Ascending aorta (tissue), 2 donors: Measurements from ENCODE around the gene VDAC1. TPM values are rescaled to one million over a fixed set of nuclear protein-coding genes. Genes with fewer than 3 reads are reported as not detected.
"Not testable (repeated sequence)": the region's sequence is repeated elsewhere in the genome, so short reads cannot be mapped to it uniquely, and the experiment has no call there.

Source experiments
- DNase-seq, 2 donors: peaks; one replicate each; pipeline ENCODE4 v3.0.0-alpha.2; 2019; ENCODE audit warnings: low spot score in 2 of 2
- H3K27ac ChIP-seq, 2 donors: fragments of 200-600 bp; sonication (generic); one replicate each; pipeline ENCODE4 v1.5.1; 2016 to 2017; ENCODE audit warnings: mild to moderate bottlenecking in 1 of 2
- H3K27me3 ChIP-seq: fragments of 200-600 bp; sonication (generic); one replicate; pipeline ENCODE4 v1.5.1; 2017
- H3K36me3 ChIP-seq, 2 donors: fragments of 200-600 bp; sonication (generic); one replicate each; pipeline ENCODE4 v1.5.1; 2016
- H3K4me1 ChIP-seq, 2 donors: fragments of 200-600 bp; sonication (generic); one replicate each; pipeline ENCODE4 v1.5.1; 2016 to 2017; ENCODE audit warnings: mild to moderate bottlenecking in 1 of 2
- H3K4me3 ChIP-seq, 2 donors: fragments of 200-600 bp; sonication (generic); one replicate each; pipeline ENCODE4 v1.5.1; 2016 to 2017; ENCODE audit warnings: mild to moderate bottlenecking in 1 of 2
- H3K9me3 ChIP-seq, 2 donors: fragments of 200-600 bp; sonication (generic); one replicate each; pipeline ENCODE4 v1.5.1; 2016
- CTCF ChIP-seq, 3 experiments: fragments of 200-600 bp in 2 of 3; fragments of 450-650 bp in 1 of 3; sonication (generic) in 2 of 3; IDR thresholded peaks; one replicate each; pipeline ENCODE4 v1.5.1; 2016 to 2019; ENCODE audit warnings: antibody characterized with exemption in 3 of 3, mild to moderate bottlenecking in 1 of 3, moderate library complexity in 1 of 3
- intact Hi-C: fragments of 100-400 bp; cut with DNase I; formaldehyde crosslinking; loops from one replicate; pipeline ENCODE4 v1.15.1; 2023
- total RNA-seq: library from RNA; depleted of rRNA; stranded (reverse); fragments of >200 nt; gene quantifications from one replicate; pipeline ENCODE4 v1.1.0, GENCODE V29; 2016

The VDAC1 gene
- total RNA-seq, 1 donor from 2014 or later = 50.2 TPM

GRCh38 chr5:133938039-133938821, 66.5 kb downstream of the VDAC1 start:
- Histone ChIP-seq H3K27ac (no peak overlapping the region), H3K36me3 (no peaks in the 10 kb centered on the region), H3K4me3 (no peak overlapping the region), H3K9me3 (no peaks in the 10 kb centered on the region), H3K27me3 (no peaks in the 10 kb centered on the region), H3K4me1 (peaks cover 0 to 9% of the 10 kb centered on the region in 2 donors)
- intact Hi-C loops = no loop called here
- no peak for TF ChIP-seq CTCF (IDR thresholded peaks at IDR 0.05)
- no peak for DNase-seq

GRCh38 chr5:133937628-133938027, 67.1 kb downstream of the VDAC1 start:
- H3K4me3 ChIP-seq, H3K27me3 ChIP-seq, H3K27ac ChIP-seq, DNase-seq, intact Hi-C loops, H3K36me3 ChIP-seq, H3K9me3 ChIP-seq: not testable (repeated sequence)
- peaks cover 0 to 11% of the 10 kb centered on the region in 2 donors for H3K4me1 ChIP-seq

- Histone ChIP-seq H3K36me3 (no peaks in the 10 kb centered on the region), H3K4me3 (no peak overlapping the region), H3K27me3 (no peaks in the 10 kb centered on the region), H3K4me1 (peaks cover 0 to 11% of the 10 kb centered on the region in 2 donors), H3K27ac (no peak overlapping the region), H3K9me3 (no peaks in the 10 kb centered on the region)
- no peak for TF ChIP-seq CTCF (IDR thresholded peaks at IDR 0.05)
- intact Hi-C loops = no loop called here
- no peak for DNase-seq
Observed at GRCh38 chr5:133936651-133937015, 68.1 kb downstream of the VDAC1 start.

GRCh38 chr5:133935991-133936650, 68.7 kb downstream of the VDAC1 start:
- peaks cover 0 to 11% of the 10 kb centered on the region in 2 donors for H3K4me1 ChIP-seq
- H3K27me3 ChIP-seq, H3K36me3 ChIP-seq, H3K27ac ChIP-seq, DNase-seq, H3K4me3 ChIP-seq, H3K9me3 ChIP-seq, intact Hi-C loops: not testable (repeated sequence)

GRCh38 chr5:133935667-133935940, 69.2 kb downstream of the VDAC1 start:
- H3K27ac ChIP-seq = no peak overlapping the region
- no peak overlapping the region for H3K4me3 ChIP-seq
- peaks cover under 1 to 12% of the 10 kb centered on the region in 2 donors for H3K4me1 ChIP-seq
- H3K9me3 ChIP-seq = no peaks in the 10 kb centered on the region
- no peaks in the 10 kb centered on the region for H3K27me3 ChIP-seq
- no peaks in the 10 kb centered on the region for H3K36me3 ChIP-seq
- intact Hi-C loops = no loop called here
- no peak for DNase-seq
- TF ChIP-seq CTCF (IDR thresholded peaks at IDR 0.05) = no peak

- peaks cover 4 to 16% of the 10 kb centered on the region in 2 donors for H3K4me1 ChIP-seq
- no peaks in the 10 kb centered on the region for H3K9me3 ChIP-seq
- no peak overlapping the region for H3K27ac ChIP-seq
- no peak overlapping the region for H3K4me3 ChIP-seq
- TF ChIP-seq CTCF (IDR thresholded peaks at IDR 0.05) = no peak
- H3K36me3 ChIP-seq = no peaks in the 10 kb centered on the region
- intact Hi-C loops = no loop called here
- H3K27me3 ChIP-seq = no peaks in the 10 kb centered on the region
- DNase-seq = no peak
Observed at GRCh38 chr5:133934822-133935666, 69.7 kb downstream of the VDAC1 start.
